Measurements from ENCODE around the gene LYRM4.

LYRM4 gene

GRCh38 chr6:5279891-5280338 lies 19.2 kb upstream of the LYRM4 start:
- peak; percentile 90 for DNase-seq

- peak; percentile 70 for DNase-seq
These were observed 17.9 kb upstream of the LYRM4 start for GRCh38 chr6:5278565-5279120.

- no peak for DNase-seq
These were observed 17.3 kb upstream of the LYRM4 start for GRCh38 chr6:5278047-5278446.

GRCh38 chr6:5277589-5277988 lies 16.8 kb upstream of the LYRM4 start:
- DNase-seq = no peak

- no peak for DNase-seq
These were observed 15.8 kb upstream of the LYRM4 start for GRCh38 chr6:5276581-5276980.

- DNase-seq = no peak
These were observed 14.7 kb upstream of the LYRM4 start for GRCh38 chr6:5275497-5275896.

GRCh38 chr6:5274231-5274630 lies 13.5 kb upstream of the LYRM4 start:
- peak; percentile 45 for DNase-seq

GRCh38 chr6:5271926-5272325 lies 11.2 kb upstream of the LYRM4 start:
- DNase-seq = no peak

- no peak for DNase-seq
These were observed 9.4 kb upstream of the LYRM4 start for GRCh38 chr6:5270093-5270680.

- DNase-seq = no peak
These were observed 5.7 kb upstream of the LYRM4 start for GRCh38 chr6:5266423-5266822.

GRCh38 chr6:5261545-5262109 lies 877 bp upstream of the LYRM4 start:
- DNase-seq = no peak

- peak; percentile 72 for DNase-seq
These were observed 584 bp downstream of the LYRM4 start for GRCh38 chr6:5260111-5260620.

GRCh38 chr6:5259428-5259827 lies 1.3 kb downstream of the LYRM4 start:
- DNase-seq = no peak

- no peak for DNase-seq
These were observed 3.4 kb downstream of the LYRM4 start for GRCh38 chr6:5257400-5257799.

GRCh38 chr6:5256952-5257351 lies 3.8 kb downstream of the LYRM4 start:
- no peak for DNase-seq

GRCh38 chr6:5250911-5251310 lies 9.8 kb downstream of the LYRM4 start:
- no peak for DNase-seq

- no peak for DNase-seq
These were observed 10.3 kb downstream of the LYRM4 start for GRCh38 chr6:5250451-5250850.

- no peak for DNase-seq
These were observed 11.2 kb downstream of the LYRM4 start for GRCh38 chr6:5249451-5250122.

- DNase-seq = no peak
These were observed 12.2 kb downstream of the LYRM4 start for GRCh38 chr6:5248302-5249098.

- no peak for DNase-seq
These were observed 13.5 kb downstream of the LYRM4 start for GRCh38 chr6:5247201-5247600.

- no peak for DNase-seq
These were observed 14.3 kb downstream of the LYRM4 start for GRCh38 chr6:5246141-5247097.

GRCh38 chr6:5243069-5243468 lies 17.7 kb downstream of the LYRM4 start:
- no peak for DNase-seq
